GM19467 (cell line): ENCODE results near the gene ELAVL1.
"Not testable (repeated sequence)": the region's sequence is repeated elsewhere in the genome, so short reads cannot be mapped to it uniquely, and the experiment has no call there.

Source experiments
- ATAC-seq: cut with Tn5 transposase; IDR thresholded peaks from one replicate; pipeline ENCODE4 v1.9.1; 2021; ENCODE audit warnings: mild to moderate bottlenecking, moderate library complexity; ENCODE audit not compliant: unreplicated experiment

ELAVL1 gene

DNA sequence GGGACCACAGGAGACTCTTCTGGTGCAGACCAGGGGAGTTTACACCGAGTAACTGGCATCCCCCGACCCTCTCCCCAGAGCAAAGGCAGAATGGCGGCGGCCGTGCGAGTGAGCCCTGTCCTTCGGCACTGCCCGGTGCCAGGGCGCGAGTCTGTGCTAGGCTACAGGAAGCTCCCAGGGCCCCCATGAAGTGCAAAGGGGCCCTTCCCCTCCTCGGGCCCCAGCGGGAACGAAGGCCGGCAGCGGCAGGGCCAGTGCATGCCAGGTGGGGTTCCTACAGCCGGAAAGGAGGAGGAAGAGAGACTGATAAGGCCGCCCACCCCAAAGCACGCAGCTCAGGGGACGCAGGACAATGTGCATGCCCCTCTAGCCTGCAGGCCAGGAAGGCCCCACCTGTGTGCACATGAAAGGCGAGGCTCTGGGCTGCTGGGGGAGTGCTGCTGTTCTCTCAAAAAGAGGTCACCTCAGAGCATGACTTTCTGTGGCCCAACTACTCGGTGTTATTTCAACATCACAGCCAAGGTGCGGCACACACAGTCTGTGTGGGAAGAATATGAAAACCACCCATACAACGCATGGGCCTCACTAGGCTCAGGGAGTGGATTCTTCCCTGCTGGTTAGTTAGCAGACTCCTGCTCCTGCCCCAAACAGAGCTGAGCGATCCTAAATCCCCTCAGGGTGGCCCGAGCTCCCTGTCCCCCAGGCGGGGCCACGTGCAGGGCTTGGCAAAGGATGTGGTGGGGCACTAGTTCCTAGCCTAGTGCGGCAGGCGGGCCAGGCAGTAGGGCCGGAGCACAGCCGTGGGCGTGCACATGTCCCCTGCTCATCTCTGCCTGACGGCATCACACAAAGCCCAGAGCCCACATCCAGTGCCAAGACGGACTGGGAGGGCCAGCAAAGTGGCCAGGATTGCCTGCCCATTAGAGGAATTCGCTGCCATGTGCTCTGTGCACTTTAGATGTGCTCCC lies 33.6 kb downstream of the ELAVL1 start:
- ATAC-seq = no peak

DNA sequence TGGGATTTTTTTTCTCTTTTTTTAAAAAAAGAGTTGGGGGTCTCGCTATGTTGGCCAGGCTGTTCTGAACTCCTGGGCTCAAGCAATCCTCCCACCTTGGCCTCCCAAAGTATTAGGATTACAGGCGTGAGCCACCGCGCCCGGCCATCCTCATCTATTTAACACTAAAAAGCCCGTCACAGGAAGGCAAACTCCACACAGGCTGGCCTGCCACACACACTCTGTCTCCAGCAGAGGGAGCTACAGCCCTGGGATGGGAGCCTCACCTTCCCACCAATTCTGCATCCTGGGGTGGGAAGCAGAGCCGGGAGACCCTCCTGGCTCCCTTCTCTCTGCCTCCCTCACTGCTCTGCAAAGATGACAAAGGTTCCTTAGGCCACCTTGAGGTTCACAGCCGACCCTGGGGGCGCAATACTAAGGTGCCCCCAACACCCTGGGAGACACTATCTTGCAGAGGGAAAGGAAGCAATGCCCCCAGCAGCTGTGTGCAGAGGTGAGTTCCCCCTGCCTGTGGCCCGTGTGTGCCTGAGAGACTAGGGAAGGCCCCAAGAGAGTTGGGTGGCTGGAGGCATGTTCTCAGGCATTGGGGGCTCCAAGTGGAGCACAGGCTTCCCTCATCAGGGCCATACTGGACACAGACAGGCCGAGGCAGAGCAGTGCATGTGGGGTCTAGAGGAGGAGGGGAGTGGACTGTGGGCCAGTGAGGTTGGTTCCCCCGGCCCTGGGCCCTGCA lies 34.6 kb downstream of the ELAVL1 start:
- ATAC-seq = no peak

DNA sequence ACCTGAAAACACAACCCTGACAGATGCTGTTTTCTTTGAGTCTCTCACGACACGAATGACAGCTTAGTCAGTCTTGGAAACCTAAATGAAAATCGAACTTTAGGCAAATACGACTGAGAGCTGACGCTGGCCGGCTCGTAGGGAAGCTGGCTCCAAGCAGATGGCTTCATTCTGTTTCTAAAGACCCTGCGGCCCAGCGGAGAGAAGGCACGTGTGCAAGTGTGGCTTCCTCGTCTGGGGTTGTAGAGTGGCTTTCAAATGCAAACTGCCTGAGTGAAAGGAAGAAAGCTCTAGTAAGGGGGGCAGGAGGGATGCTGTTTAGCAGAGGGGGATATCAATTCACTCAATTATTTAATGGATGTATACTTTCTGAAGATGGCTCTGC lies 35.9 kb downstream of the ELAVL1 start:
- no peak for ATAC-seq

DNA sequence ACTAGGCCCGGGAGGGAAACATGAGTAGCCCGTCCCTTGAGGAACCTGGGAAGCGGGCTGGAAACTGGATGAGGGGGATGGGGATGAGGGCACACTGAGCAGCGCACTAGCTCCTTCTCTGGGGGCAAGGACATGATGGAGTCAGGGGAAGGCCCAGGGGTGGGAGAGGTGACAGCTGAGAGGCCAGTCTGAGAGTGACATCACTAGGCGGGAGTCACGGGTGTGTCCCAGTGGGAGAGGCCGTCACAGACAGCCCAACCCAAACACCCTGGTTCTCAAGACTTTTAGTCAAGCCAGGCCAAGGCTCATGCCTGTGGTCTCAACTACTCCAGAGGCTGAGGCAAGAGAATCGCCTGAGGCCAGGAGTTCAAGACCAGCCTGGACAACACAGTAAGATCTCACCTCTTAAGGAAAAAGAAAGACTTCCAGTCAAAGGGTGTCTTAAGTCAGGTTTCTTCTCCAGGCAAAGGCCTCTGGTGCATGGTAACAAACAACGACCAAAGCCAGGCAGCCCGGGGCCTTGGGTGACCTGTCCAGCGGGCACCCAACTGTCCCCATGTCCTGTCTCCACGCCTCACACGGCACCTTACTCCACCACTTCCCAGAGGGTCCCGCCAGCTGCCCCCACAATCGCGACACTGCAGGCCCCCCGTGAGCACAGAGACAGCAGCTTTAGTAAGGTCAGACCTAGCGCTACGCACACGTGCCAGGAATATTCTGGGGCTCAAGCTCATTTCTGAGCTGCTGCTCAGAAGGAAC lies 36.5 kb downstream of the ELAVL1 start:
- ATAC-seq = no peak

DNA sequence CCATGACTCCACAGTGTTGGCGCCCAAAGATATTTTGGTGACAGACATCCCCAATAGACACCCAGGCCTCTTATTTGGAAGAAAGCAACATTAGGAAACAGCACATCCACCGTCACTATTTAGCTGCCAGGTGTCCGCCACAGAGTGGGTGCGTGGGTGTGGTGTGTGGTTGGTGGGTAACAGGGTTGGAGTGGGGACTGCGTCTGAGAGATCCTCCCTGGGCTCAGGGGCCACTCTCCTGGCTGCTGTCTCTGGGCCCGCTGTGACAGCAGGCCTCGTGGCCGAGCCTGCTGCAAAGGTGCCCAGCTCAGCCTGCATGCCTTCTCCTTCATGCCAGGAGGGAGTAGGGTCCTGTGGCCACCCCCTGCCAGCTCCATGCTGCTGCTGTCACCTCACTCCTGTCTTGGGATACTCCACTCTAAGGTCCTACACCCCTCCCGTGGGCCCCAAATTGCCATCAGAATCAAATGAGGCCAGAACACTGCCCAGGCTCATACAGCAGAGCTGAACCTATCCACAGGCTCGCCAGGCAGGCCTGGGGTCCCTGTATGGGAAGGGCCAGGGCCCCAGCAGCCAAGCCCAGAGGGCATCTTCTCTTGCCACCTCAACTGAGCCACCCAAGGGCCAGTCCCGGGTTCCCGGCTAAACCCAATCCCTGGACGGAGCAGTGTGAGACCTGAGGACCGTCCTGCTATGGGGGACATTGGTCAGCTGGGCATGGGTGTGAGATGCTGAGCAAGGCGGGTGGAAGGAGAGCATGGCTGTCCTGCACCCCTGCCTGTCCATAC lies 37.2 kb downstream of the ELAVL1 start:
- no peak for ATAC-seq

DNA sequence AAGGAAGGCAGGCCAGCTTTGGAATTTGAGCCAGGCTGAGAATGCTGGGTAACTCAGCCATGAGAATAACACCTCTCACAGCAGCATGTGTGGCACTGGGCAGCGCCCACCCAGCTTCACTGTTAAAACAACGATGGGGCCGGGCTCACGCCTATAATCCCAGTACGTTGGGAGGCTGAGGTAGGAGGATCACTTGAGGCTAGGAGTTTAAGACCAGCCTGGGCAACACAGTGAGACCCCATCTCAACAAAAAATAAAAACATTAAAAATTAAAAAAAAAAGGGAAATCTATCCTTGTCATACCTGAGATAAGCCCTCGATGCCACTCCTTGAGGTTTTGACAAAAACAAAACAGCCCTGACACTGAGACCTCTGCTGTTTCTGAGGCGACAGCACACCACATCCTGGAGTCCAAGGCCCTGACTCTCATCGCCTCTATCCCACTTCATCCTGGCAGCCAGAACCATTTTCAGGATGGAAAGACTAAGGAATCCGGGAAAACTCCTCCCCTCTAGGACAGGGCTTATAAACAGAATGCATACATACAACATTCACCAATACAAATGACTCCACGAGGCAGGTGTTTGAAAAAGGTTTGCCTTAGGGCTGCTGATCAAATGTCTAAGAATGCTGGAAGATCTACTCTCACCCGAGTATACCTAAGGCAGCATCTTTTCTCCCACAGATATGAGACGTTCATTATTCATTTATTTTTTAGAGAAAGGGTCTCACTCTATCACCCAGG lies 39.3 kb downstream of the ELAVL1 start:
- ATAC-seq = no peak

DNA sequence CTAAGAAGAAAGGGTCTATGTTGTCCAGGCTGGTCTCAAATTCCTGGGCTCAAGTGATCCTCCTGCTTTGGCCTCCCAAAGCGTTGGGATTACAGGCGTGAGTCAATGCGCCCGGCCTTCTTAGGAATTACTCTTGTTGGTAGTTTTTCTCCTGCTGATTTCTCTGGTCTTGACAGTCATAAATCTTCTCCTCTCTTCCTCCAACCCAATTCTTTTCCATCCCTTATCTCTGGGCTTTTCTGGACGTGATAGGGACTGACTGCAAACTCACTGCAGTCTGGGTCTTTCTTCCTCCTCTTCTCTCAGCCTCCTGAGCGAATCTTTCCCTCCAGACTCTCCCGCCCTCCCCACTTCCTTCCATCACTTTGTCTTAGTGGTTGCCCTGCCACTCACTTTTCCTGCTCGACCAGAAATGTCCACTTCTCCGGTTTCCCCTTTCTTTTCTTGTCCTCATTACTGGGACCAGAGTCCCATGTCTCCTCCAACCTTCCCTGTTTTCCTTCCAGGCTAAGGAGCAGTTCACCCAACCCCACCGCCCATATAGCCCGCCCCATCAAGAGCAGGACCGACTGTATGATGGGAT lies 40.1 kb downstream of the ELAVL1 start:
- ATAC-seq = no peak

DNA sequence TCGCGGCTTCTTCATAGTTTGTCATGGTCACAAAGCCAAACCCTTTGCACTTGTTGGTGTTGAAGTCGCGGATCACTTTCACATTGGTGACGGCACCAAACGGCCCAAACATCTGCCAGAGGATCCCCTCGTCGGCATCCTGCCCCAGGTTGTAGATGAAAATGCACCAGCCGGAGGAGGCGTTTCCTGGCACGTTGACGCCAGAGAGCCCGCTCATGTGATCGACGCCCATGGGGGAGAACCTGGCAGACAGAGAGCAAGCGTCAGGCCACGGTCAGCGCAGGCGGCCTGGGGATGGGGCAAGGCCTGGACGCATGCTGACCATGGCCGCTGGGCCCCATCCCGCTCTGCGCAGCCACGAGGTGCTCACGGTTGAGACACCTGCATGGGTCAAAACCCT lies 41.9 kb downstream of the ELAVL1 start:
- no peak for ATAC-seq

DNA sequence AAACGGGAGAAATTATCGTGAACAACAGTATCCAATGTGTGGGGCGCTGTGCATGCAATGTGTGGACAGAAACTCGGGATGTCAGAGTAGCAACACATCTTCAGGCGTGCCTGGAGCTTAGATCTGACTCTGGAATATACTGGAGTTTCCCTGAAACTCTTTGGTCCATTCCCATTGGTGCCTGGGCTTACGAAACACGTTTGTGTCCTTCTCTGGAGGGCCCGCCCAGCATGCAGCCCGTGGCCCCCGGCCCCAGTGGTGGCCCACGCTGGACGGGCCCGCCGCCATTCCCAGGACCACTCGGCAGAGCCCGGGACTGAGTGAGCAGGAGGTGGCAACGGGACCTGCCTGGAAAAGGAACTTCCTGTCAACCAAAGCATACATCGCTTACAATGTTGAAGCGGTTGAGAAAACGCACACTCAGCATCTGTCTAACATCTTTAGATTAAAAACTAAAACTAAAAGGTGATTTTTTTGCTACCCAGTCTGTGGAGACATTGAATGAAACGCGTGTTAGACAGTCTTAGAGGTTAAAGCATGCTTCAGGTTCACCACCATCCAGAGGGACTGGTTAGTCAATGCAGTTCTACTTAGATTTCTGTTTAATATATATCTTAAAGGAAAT lies 42.7 kb downstream of the ELAVL1 start:
- ATAC-seq = no peak

DNA sequence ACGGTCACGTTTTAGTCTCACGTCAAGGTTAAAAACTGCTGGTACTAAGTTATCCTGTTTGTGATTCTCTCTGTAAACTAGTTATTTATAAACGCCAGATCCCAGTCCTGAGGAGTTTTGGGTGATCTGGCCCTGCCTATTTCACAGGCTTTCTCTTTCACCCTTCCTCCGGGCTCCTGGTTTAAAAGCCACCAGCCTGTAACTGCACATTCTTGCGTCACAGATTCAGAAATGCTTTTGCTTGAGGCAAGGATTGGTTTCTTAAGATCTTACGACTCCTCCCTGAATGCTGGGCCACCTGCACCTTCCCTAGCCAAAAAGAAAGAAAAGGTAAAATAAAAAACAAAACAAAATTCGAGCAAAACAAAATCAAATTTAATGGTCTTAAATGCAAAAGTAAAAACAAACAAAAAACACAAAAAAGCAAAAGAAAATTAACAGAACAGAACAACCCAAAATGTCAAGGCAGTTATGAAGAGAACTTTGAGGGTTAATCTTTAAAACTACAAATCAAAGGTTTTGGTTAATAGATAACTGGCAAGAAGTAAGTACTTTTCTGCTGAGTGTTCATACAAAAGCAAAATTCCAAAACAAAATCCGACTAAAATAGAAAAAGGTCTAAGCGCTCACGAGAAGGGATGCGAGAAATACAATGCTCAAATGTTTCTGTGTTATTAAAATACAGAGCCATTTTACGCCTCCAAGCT lies 43.4 kb downstream of the ELAVL1 start:
- no peak for ATAC-seq

DNA sequence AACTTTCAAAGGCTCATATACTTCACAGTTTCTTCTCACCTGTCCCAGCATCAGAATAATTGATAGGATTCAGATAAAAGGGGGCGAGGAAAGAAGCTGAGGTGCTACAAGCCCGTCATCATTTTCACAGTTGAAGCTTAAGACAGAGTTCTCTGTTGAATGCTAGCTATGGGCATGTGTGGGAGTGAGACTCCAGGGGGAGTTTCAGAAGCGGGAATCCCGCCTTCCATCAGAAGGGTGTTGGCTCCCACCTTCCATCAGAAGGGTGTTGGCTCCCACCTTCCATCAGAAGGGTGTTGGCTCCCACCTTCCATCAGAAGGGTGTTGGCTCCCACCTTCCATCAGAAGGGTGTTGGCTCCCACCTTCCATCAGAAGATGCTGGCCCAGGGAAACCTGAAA lies 44.4 kb downstream of the ELAVL1 start:
- not testable (repeated sequence) for ATAC-seq

DNA sequence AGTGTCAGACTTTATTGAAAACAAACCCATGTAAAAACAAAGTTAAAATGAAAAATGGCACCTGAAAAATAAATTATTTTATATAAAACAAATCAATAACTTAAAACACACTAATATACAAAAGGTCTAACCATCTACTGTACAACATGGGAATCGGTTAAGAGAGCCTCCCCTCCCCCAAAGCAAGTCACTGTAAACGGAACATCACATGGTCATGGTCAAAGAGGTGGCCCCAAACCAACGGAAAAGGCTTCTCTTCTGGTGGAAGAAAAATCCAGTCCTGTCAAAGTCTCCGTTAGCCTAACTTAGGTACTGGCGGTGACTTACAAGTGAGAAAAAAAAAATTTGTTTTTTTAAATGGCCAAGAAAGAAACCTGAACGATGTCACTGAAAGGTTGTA lies 46.2 kb downstream of the ELAVL1 start:
- no peak for ATAC-seq

DNA sequence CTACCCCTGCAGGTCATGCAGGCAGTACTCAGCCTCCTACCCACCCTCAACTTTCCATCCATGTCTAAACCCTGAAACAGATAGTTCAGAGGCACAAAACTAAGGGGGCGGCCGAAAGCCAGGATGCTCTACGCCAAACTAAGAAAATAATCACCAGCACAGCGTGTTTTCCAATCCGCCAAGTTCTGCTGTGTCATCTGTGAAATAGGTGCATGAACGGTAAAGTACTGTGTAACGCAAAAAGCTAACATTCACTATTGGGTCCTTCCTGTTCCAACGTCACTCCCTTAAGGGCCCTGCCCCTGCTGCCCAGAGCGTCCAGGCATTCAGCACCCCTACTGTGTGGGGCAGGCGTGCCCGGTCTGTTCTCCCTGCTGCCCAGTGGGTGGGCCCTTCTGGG lies 49.7 kb downstream of the ELAVL1 start:
- ATAC-seq = no peak

DNA sequence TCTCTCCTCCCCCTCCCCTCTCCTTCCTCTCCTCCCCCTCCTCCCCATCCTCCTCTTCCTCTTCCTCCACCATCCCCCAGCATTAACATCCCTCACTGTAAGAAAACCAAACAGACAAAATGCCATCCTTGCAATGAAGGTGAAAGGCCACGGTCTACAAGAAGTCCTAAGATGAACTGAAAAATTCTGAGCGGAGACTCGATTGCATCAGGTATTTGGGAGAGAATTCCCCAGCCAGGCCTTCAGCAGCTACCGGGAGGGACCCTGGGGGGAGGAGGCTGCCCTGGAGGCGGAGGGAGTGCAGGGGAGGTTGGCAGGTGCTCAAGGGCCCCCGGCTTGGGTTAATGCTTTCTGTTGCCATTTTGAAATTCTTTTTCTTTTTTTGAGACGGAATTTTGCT lies 51.9 kb downstream of the ELAVL1 start:
- ATAC-seq = no peak

DNA sequence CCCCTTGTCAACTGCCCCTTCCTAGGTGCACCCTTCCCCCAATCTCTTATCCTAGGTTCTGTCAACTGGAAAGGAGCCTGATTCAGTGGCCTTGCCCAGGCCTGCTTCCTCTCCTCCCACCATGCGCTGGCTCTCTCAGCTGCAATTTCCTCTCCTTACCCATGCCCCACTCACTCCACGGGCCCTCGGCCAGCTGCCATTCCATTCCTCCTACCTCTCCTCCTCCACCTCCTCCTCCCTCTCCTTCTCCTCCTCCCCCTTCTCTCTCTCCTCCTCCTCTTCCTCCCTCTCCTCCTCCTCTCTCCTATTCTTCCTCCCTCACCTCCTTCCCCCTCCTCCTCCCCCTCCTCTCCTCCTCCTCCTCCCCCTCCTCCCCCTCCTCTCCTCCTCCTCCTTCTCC lies 52.4 kb downstream of the ELAVL1 start:
- no peak for ATAC-seq

DNA sequence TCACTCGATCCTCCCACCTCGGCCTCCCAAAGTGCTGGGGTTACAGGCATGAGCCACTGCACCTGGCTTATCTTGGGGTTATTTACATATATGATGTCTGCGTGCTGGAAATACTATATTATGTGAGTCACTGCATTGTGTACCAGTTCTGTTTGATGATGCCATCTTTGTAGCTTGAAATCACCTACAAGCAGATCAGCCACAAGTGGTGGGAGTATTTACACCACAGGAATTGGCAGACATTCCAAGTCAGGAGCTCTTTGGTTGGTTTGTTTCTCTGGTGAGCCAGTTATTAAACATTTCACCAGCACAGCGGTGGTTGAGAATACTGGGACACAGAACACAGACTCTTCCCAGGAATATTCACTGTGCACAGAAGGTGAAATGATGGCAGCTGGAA lies 57.5 kb downstream of the ELAVL1 start:
- no peak for ATAC-seq

DNA sequence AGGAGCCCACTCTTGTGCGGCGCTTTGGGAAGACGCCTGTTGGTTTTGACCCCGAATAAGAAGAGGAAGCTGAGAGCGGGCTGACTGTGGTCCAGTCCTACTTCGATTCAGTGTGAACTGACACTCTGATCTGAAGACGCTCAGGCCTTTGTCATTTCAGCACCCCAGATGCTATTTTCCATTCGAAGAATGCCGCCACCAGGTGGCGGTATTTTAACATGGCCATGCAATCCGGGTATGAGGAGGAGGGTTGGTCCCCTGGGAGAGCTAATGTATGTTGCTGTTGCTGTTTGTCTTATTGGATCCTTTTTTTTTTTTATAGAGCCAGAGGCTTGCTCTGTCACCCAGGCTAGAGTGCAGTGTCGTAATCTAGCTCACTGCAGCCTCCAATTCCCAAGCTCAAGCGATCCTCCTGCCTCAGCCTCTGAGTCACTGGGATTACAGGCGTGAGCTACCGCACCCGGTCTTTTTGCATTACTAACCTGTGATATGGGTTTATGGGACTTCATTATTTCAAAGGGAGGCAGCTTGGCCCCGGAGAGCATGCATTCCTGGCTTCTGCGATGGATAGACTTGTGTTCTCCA lies 61.2 kb downstream of the ELAVL1 start:
- peak; percentile 20 for ATAC-seq
